Keratinocyte (primary cell): Measurements from ENCODE around the gene STK32B. TPM values are rescaled to one million over a fixed set of nuclear protein-coding genes. Genes with fewer than 3 reads are reported as not detected.
"Not testable (repeated sequence)": the region's sequence is repeated elsewhere in the genome, so short reads cannot be mapped to it uniquely, and the experiment has no call there.

Source experiments
- DNase-seq: peaks from one replicate; pipeline ENCODE4 v3.0.0-alpha.2; 2011; ENCODE audit warnings: low read depth, missing footprints, low spot score
- FAIRE-seq: peaks from 2 replicates; lab custom pipeline; 2011; peaks lifted over from hg19 to GRCh38; lab: Jason Lieb, UNC
- H2AFZ ChIP-seq: 2 replicates; pipeline ENCODE4 v1.6.0; 2012; ENCODE audit warnings: low read length, control low read depth, inconsistent platforms; ENCODE audit not compliant: control insufficient read depth
- H3K27ac ChIP-seq: 2 replicates; pipeline ENCODE4 v1.5.1; 2011; ENCODE audit warnings: low read length; ENCODE audit not compliant: control insufficient read depth, insufficient read depth
- H3K27me3 ChIP-seq: 3 replicates; pipeline ENCODE4 v1.6.0; 2011; ENCODE audit warnings: low read length; ENCODE audit not compliant: control insufficient read depth, insufficient read depth; ENCODE audit errors: extremely low read depth
- H3K36me3 ChIP-seq, 2 experiments: 2 replicates in 1 of 2; 3 replicates in 1 of 2; pipeline ENCODE4 v1.5.1; 2011; ENCODE audit warnings: low read length in 2 of 2, mild to moderate bottlenecking in 1 of 2; ENCODE audit not compliant: control insufficient read depth in 2 of 2, insufficient read depth in 2 of 2; ENCODE audit errors: extremely low read depth in 1 of 2
- H3K4me1 ChIP-seq: 3 replicates; pipeline ENCODE4 v1.5.1; 2011; ENCODE audit warnings: low read length; ENCODE audit not compliant: control insufficient read depth, insufficient read depth; ENCODE audit errors: extremely low read depth
- H3K4me2 ChIP-seq: 3 replicates; pipeline ENCODE4 v1.6.0; 2011; ENCODE audit warnings: low read depth, low read length; ENCODE audit not compliant: control insufficient read depth, insufficient read depth; ENCODE audit errors: extremely low read depth
- H3K4me3 ChIP-seq, 3 experiments: fragments of 200-600 bp in 1 of 3; sonication (generic) in 1 of 3; 2 replicates in 2 of 3; 3 replicates in 1 of 3; pipeline ENCODE4 v1.5.1; 2011 to 2016; ENCODE audit warnings: low read length in 3 of 3, mild to moderate bottlenecking in 3 of 3, control low read depth in 2 of 3, inconsistent platforms in 1 of 3, low read depth in 1 of 3, mixed read lengths in 1 of 3, mixed run types in 1 of 3, moderate library complexity in 1 of 3; ENCODE audit not compliant: control insufficient read depth in 2 of 3, insufficient read depth in 2 of 3; ENCODE audit errors: extremely low read depth in 1 of 3
- H3K79me2 ChIP-seq: 2 replicates; pipeline ENCODE4 v1.6.0; 2012; ENCODE audit warnings: low read length; ENCODE audit not compliant: control insufficient read depth, insufficient read depth
- H3K9ac ChIP-seq: 3 replicates; pipeline ENCODE4 v1.6.0; 2011; ENCODE audit warnings: low read length; ENCODE audit not compliant: control insufficient read depth, insufficient read depth; ENCODE audit errors: extremely low read depth
- H3K9me1 ChIP-seq: 3 replicates; pipeline ENCODE4 v1.6.0; 2011; ENCODE audit warnings: low read length; ENCODE audit not compliant: control insufficient read depth, insufficient read depth; ENCODE audit errors: extremely low read depth
- H3K9me3 ChIP-seq: 2 replicates; pipeline ENCODE4 v1.5.1; 2012; ENCODE audit warnings: low read depth, low read length; ENCODE audit not compliant: control insufficient read depth
- H4K20me1 ChIP-seq: 3 replicates; pipeline ENCODE4 v1.6.0; 2011; ENCODE audit warnings: low read length; ENCODE audit not compliant: control insufficient read depth, insufficient read depth; ENCODE audit errors: extremely low read depth
- CTCF ChIP-seq, 3 experiments: IDR thresholded peaks in 1 of 3; conservative IDR thresholded peaks in 1 of 3; optimal IDR thresholded peaks in 1 of 3; 2 replicates in 2 of 3; 3 replicates in 1 of 3; pipeline versions ENCODE3 to v1.5.1; 2011; ENCODE audit warnings: low read length in 3 of 3, mild to moderate bottlenecking in 3 of 3, moderate library complexity in 2 of 3, control low read depth in 1 of 3, inconsistent platforms in 1 of 3; ENCODE audit not compliant: insufficient read depth in 2 of 3; ENCODE audit errors: extremely low read depth in 1 of 3
- EZH2 ChIP-seq: IDR thresholded peaks from one replicate; pipeline ENCODE4 v1.6.1; 2012; ENCODE audit warnings: inconsistent platforms, mild to moderate bottlenecking, low read length, moderate library complexity
- dilution Hi-C: fragments of 300-500 bp; cut with MboI; formaldehyde crosslinking; loops from one replicate; pipeline ENCODE4 v1.7.0; 2020; ENCODE audit warnings: low sequenced_read_pairs; ENCODE audit not compliant: extremely low pct_ligation_motif_present
- polyA plus RNA-seq, 5 experiments: library from polyadenylated mRNA; depleted of rRNA in 3 of 5; stranded (reverse) in 3 of 5; stranded (forward) in 1 of 5; unstranded in 1 of 5; fragments of >200 nt; gene quantifications; 1 replicate in 1 of 5; 2 replicates in 3 of 5; 3 replicates in 1 of 5; pipeline versions ENCODE4 v1.2.1 to v1.2.3, GENCODE V29; 2011 to 2012; ENCODE audit warnings: missing spikeins in 2 of 5, low read depth in 1 of 5, low replicate concordance in 1 of 5

The STK32B gene
- polyA plus RNA-seq, 1 donor (not counting 4 experiments of a cell fraction or from before 2014, with no cell fraction given) = 3.4 TPM

GRCh38 chr4:5004496-5004895 is 46.8 kb upstream of the STK32B start:
- Histone ChIP-seq H3K9me1 (no peaks in the 10 kb centered on the region), H3K9ac (no peak overlapping the region), H3K27ac (no peak overlapping the region), H3K9me3 (no peaks in the 10 kb centered on the region), H4K20me1 (no peaks in the 10 kb centered on the region), H3K79me2 (no peaks in the 10 kb centered on the region), H3K4me1 (no peaks in the 10 kb centered on the region), H3K4me2 (no peak overlapping the region), H3K36me3 (no peaks in the 10 kb centered on the region), H2AFZ (no peak overlapping the region), H3K27me3 (peaks cover 10% of the 10 kb centered on the region), H3K4me3 (no peak overlapping the region)
- no peak for TF ChIP-seq EZH2
- no peak for TF ChIP-seq CTCF (optimal IDR thresholded peaks at IDR 0.05 in 1 of 3, IDR thresholded peaks at IDR 0.05 in 1 of 3, conservative IDR thresholded peaks at IDR 0.05 in 1 of 3; ENCODE audit: extremely low read depth in 1 of 3, insufficient read depth in 2 of 3, low read length in 3 of 3)
- FAIRE-seq (no peak), DNase-seq (no peak)
- dilution Hi-C loops = no loop called here

GRCh38 chr4:5006932-5007331 is 44.3 kb upstream of the STK32B start:
- H3K4me2 ChIP-seq, dilution Hi-C loops, H3K27ac ChIP-seq, H3K9ac ChIP-seq, FAIRE-seq, H4K20me1 ChIP-seq, H3K36me3 ChIP-seq, DNase-seq, H2AFZ ChIP-seq, H3K4me3 ChIP-seq, H3K9me3 ChIP-seq, H3K9me1 ChIP-seq, H3K79me2 ChIP-seq, H3K4me1 ChIP-seq: not testable (repeated sequence)
- H3K27me3 ChIP-seq = peaks cover 13% of the 10 kb centered on the region

GRCh38 chr4:5009796-5010195 is 41.5 kb upstream of the STK32B start:
- Histone ChIP-seq H3K36me3 (no peaks in the 10 kb centered on the region), H3K4me1 (no peaks in the 10 kb centered on the region), H4K20me1 (no peaks in the 10 kb centered on the region), H3K27me3 (peaks cover 17% of the 10 kb centered on the region), H3K4me3 (no peak overlapping the region), H3K9me3 (no peaks in the 10 kb centered on the region), H3K9ac (no peak overlapping the region), H3K4me2 (no peak overlapping the region), H3K79me2 (no peaks in the 10 kb centered on the region), H3K9me1 (no peaks in the 10 kb centered on the region), H3K27ac (no peak overlapping the region), H2AFZ (no peak overlapping the region)
- FAIRE-seq (no peak), DNase-seq (no peak)
- TF ChIP-seq CTCF (optimal IDR thresholded peaks at IDR 0.05 in 1 of 3, IDR thresholded peaks at IDR 0.05 in 1 of 3, conservative IDR thresholded peaks at IDR 0.05 in 1 of 3; ENCODE audit: extremely low read depth in 1 of 3, insufficient read depth in 2 of 3, low read length in 3 of 3) (no peak), EZH2 (no peak)
- dilution Hi-C loops = no loop called here
